SU-DHL-6 (cell line): ENCODE results near the gene LITAFD.

Experiments used
- EZH2phosphoT487 ChIP-seq: fragments of 200-600 bp; sonication (generic), shearing (Covaris generic); conservative IDR thresholded peaks from 2 replicates; pipeline ENCODE4 v1.6.1; 2018; ENCODE audit warnings: mild to moderate bottlenecking, antibody characterized with exemption, low read length, moderate library complexity, mixed read lengths
- TF ChIP-seq, protein P1 (sequence below): fragments of 200-600 bp; sonication (generic); IDR thresholded peaks from one replicate; pipeline ENCODE4 v1.5.1; 2017; ENCODE audit warnings: antibody characterized with exemption, mild to moderate bottlenecking, low read length, moderate library complexity; ENCODE audit not compliant: insufficient read depth, poor library complexity, severe bottlenecking

- TF ChIP-seq EZH2phosphoT487: no peak
- TF ChIP-seq, protein P1, sequence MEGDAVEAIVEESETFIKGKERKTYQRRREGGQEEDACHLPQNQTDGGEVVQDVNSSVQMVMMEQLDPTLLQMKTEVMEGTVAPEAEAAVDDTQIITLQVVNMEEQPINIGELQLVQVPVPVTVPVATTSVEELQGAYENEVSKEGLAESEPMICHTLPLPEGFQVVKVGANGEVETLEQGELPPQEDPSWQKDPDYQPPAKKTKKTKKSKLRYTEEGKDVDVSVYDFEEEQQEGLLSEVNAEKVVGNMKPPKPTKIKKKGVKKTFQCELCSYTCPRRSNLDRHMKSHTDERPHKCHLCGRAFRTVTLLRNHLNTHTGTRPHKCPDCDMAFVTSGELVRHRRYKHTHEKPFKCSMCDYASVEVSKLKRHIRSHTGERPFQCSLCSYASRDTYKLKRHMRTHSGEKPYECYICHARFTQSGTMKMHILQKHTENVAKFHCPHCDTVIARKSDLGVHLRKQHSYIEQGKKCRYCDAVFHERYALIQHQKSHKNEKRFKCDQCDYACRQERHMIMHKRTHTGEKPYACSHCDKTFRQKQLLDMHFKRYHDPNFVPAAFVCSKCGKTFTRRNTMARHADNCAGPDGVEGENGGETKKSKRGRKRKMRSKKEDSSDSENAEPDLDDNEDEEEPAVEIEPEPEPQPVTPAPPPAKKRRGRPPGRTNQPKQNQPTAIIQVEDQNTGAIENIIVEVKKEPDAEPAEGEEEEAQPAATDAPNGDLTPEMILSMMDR: no peak
Observed at GRCh38 chr16:8853150-8853549, 29.0 kb upstream of the LITAFD start.
